ENCODE data around the gene ZBTB12. TPM values are rescaled to one million over a fixed set of nuclear protein-coding genes. Genes with fewer than 3 reads are reported as not detected.

The ZBTB12 gene
- total and polyA plus RNA-seq, 2 of the 13 experiments (the other 11 are each of a cell fraction or from before 2014, with no cell fraction given), result 4.8 to 6.0 TPM

- TF ChIP-seq LBX2 (CRISPR knock-in tag; IDR thresholded peaks at IDR 0.05; ENCODE audit: borderline replicate concordance), result no peak
- 0 out of 2 replicates have a peak, but pooled peaks have one; percentile 54 for TF ChIP-seq ARID2 (CRISPR knock-in tag; IDR thresholded peaks at IDR 0.05; ENCODE audit: borderline replicate concordance)
- no peak for TF ChIP-seq FOSL1 (CRISPR knock-in tag; IDR thresholded peaks at IDR 0.05; ENCODE audit: borderline replicate concordance)
- TF ChIP-seq ZNF563 (CRISPR knock-in tag; IDR thresholded peaks at IDR 0.05), result no peak
- no peak for TF ChIP-seq ZNF205 (CRISPR knock-in tag; IDR thresholded peaks at IDR 0.05)
- TF ChIP-seq GRHL1 (CRISPR knock-in tag; conservative IDR thresholded peaks at IDR 0.05), result no peak
- no peak for TF ChIP-seq YEATS4 (CRISPR knock-in tag; IDR thresholded peaks at IDR 0.05; ENCODE audit: borderline replicate concordance)
- no peak for TF ChIP-seq MBD4 (IDR thresholded peaks at IDR 0.05; ENCODE audit: borderline replicate concordance, low read length)
- TF ChIP-seq ZNF615 (CRISPR knock-in tag; IDR thresholded peaks at IDR 0.05; ENCODE audit: borderline replicate concordance), result no peak
- TF ChIP-seq ZNF207 (IDR thresholded peaks at IDR 0.05; ENCODE audit: borderline replicate concordance), result no peak
- TF ChIP-seq ZSCAN25 (CRISPR knock-in tag; IDR thresholded peaks at IDR 0.05), result no peak
- TF ChIP-seq ZSCAN9 (CRISPR knock-in tag; IDR thresholded peaks at IDR 0.05; ENCODE audit: borderline replicate concordance), result no peak
- no peak for TF ChIP-seq RXRB (CRISPR knock-in tag; IDR thresholded peaks at IDR 0.05; ENCODE audit: borderline replicate concordance)
- no peak for TF ChIP-seq ZNF33B (CRISPR knock-in tag; IDR thresholded peaks at IDR 0.05)
- TF ChIP-seq PLRG1 (conservative IDR thresholded peaks at IDR 0.05), result no peak
- 0 out of 2 replicates have a peak, but pooled peaks have one; percentile 56 for TF ChIP-seq AKAP8 (CRISPR knock-in tag; IDR thresholded peaks at IDR 0.05)
- no peak for TF ChIP-seq ZNF383 (CRISPR knock-in tag; IDR thresholded peaks at IDR 0.05; ENCODE audit: borderline replicate concordance)
- peak; percentile 54 for TF ChIP-seq AGO2 (optimal IDR thresholded peaks at IDR 0.05; ENCODE audit: low read depth, low read length)
- no peak for TF ChIP-seq RFX3 (CRISPR knock-in tag; IDR thresholded peaks at IDR 0.05)
- TF ChIP-seq ZNF629 (CRISPR knock-in tag; conservative IDR thresholded peaks at IDR 0.05), result no peak
- TF ChIP-seq TBP (CRISPR knock-in tag; IDR thresholded peaks at IDR 0.05), result no peak
- TF ChIP-seq TOE1 (CRISPR knock-in tag; IDR thresholded peaks at IDR 0.05), result no peak
- no peak for TF ChIP-seq AHDC1 (CRISPR knock-in tag; IDR thresholded peaks at IDR 0.05; ENCODE audit: borderline replicate concordance)
These were observed 47.0 kb upstream of the ZBTB12 start (continued) for GRCh38 chr6:31948753-31949413.

Data from HepG2 (cell line).